ENCODE results near the gene USH2A. TPM values are rescaled to one million over a fixed set of nuclear protein-coding genes. Genes with fewer than 3 reads are reported as not detected.

USH2A gene
- total RNA-seq, 1 donor from 2014 or later: not detected

DNA sequence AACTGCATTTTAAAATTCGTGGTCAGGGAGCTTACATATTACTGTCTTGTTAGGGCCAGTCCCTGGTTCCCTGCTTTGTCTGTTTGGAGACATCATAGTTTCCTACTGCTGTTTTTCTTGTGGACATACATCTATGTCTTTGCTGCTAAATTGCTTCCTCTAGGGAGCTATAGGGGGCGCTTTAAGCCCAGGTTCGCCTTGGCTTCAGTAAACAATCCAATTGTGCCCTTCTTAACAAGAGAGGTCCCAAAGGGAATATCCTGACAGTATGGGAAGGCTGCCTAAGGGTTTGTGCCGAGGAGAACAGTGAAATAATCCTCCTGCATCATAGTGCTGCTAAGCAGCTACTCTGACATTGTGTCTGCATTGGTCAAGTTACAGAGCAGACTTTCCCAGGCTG is 112.5 kb downstream of the USH2A start:
- H3K36me3 ChIP-seq: no peaks in the 10 kb centered on the region
- no peak for TF ChIP-seq CTCF (IDR thresholded peaks at IDR 0.05)
- H3K4me1 ChIP-seq: no peaks in the 10 kb centered on the region
- no peak overlapping the region for H3K4me3 ChIP-seq
- intact Hi-C loops (cut with DNase I): no loop called here
- no peak overlapping the region for H3K27ac ChIP-seq
- no peaks in the 10 kb centered on the region for H3K9me3 ChIP-seq
- no peaks in the 10 kb centered on the region for H3K27me3 ChIP-seq
- DNase-seq (ENCODE audit: low spot score in 2 of 2): no peak

DNA sequence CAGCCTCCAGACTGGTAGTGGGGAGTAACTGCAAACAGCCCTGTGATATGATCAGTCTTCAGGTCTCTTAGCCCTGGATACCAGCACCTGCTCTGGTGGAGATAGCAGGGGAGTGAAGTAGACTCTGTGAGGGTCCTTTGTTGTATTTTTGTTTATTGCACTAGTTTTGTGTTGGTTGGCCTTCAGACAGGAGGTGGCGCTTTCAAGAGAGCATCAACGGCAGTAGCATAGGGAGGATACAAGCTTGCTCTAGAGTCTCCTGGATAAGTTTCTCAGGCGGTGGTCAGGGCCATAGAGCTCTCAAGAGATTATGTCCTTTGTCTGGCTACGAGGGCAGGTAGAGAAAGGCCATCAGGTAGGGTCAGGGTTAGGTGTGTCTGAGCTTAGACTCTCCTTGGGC is 116.4 kb downstream of the USH2A start:
- H3K27ac ChIP-seq: no peak overlapping the region
- intact Hi-C loops (cut with DNase I): no loop called here

DNA sequence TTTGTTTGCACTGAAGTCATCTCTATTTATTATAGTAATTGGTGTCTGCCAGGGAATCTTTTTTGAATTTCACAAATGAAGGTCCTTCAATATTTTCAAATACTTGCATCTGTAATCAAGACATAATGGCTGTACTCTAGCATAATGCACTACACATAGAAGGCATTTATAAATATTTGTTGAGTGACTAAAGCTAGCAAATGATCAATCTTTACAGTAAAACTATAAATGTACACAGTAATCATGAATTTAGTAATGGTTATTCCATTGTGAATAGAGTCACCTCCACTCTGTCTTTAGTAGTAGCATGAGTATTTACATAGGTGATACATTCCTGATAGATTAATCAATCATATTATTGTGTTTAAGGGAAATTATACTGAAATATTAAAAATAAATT is 119.6 kb downstream of the USH2A start:
- H3K9me3 ChIP-seq: no peaks in the 10 kb centered on the region
- H3K4me1 ChIP-seq: no peaks in the 10 kb centered on the region
- DNase-seq (ENCODE audit: low spot score in 2 of 2): no peak
- H3K4me3 ChIP-seq: no peak overlapping the region
- no peaks in the 10 kb centered on the region for H3K36me3 ChIP-seq
- H3K27ac ChIP-seq: no peak overlapping the region
- no peak for TF ChIP-seq CTCF (IDR thresholded peaks at IDR 0.05)
- intact Hi-C loops (cut with DNase I): no loop called here
- no peaks in the 10 kb centered on the region for H3K27me3 ChIP-seq

More for the DNA sequence above, 116.4 kb downstream of the USH2A start:
- no peak overlapping the region for H3K4me3 ChIP-seq
- TF ChIP-seq CTCF (IDR thresholded peaks at IDR 0.05): no peak
- H3K4me1 ChIP-seq: no peaks in the 10 kb centered on the region
- H3K9me3 ChIP-seq: no peaks in the 10 kb centered on the region
- no peak for DNase-seq (ENCODE audit: low spot score in 2 of 2)
- H3K36me3 ChIP-seq: no peaks in the 10 kb centered on the region
- H3K27me3 ChIP-seq: no peaks in the 10 kb centered on the region

DNA sequence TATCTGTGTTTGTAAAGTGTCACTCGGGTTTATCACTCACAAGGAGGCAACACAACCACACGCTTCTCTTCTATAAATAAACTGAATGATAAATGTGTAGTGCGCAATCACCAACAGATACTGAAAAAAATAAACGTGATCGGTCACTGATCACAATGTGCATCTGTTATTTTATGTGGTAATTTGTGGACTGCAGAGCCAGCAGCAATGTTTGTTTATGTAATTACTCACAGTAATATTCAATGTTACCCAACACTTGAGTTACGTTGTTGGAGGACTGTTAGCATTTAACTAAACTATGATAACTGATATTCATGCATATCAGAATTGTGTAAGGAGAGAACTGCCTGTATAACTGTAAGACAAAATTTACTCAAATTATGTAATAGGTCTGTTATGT is 129.6 kb downstream of the USH2A start:
- no peak overlapping the region for H3K27ac ChIP-seq
- no peak for DNase-seq (ENCODE audit: low spot score in 2 of 2)
- no peaks in the 10 kb centered on the region for H3K9me3 ChIP-seq
- H3K36me3 ChIP-seq: no peaks in the 10 kb centered on the region
- intact Hi-C loops (cut with DNase I): no loop called here
- H3K27me3 ChIP-seq: no peaks in the 10 kb centered on the region
- H3K4me1 ChIP-seq: no peaks in the 10 kb centered on the region
- H3K4me3 ChIP-seq: no peak overlapping the region
- TF ChIP-seq CTCF (IDR thresholded peaks at IDR 0.05): no peak

DNA sequence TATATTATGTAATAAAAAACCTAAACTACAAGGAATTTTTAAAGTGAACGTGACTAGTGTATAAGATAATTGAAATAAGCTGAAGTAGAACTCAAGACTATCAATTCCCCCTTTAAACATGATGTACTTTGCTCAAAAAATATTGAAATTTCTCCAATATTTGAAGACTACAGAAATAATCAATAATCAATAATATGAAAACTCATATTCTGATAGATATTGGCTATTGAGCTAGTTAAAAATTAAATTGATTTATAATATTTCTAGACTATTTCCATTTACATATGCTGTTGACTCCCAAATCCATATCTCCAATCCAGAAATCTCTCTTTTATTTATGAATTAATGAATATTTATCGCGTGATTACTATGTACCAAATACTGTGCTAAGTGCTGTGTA is 133.2 kb downstream of the USH2A start:
- Histone ChIP-seq H3K36me3 (no peaks in the 10 kb centered on the region), H3K4me1 (no peaks in the 10 kb centered on the region), H3K27me3 (no peaks in the 10 kb centered on the region), H3K27ac (no peak overlapping the region), H3K9me3 (no peaks in the 10 kb centered on the region), H3K4me3 (no peak overlapping the region)
- TF ChIP-seq CTCF (IDR thresholded peaks at IDR 0.05): no peak
- DNase-seq (ENCODE audit: low spot score in 2 of 2): no peak
- intact Hi-C loops (cut with DNase I): no loop called here

- DNase-seq (ENCODE audit: low spot score in 2 of 2): no peak
- TF ChIP-seq CTCF (IDR thresholded peaks at IDR 0.05): no peak
- H3K27ac ChIP-seq: no peak overlapping the region
These were observed 138.2 kb downstream of the USH2A start for GRCh38 chr1:216285052-216285451.

More at GRCh38 chr1:216285052-216285451, 138.2 kb downstream of the USH2A start:
- Histone ChIP-seq H3K9me3 (no peaks in the 10 kb centered on the region), H3K4me3 (no peak overlapping the region), H3K36me3 (no peaks in the 10 kb centered on the region), H3K27me3 (no peaks in the 10 kb centered on the region), H3K4me1 (no peaks in the 10 kb centered on the region)
- intact Hi-C loops (cut with DNase I): no loop called here

All from ascending aorta (tissue), 2 donors.